SK-N-SH (cell line): ENCODE results near the gene MYLK4.

ENCODE experiments used
- CTCF ChIP-seq: fragments of 200-600 bp; sonication (generic); IDR thresholded peaks from 2 replicates; pipeline ENCODE4 v1.6.1; 2017; ENCODE audit warnings: antibody characterized with exemption, mild to moderate bottlenecking, moderate library complexity
- ZBTB33 ChIP-seq: IDR thresholded peaks from 2 replicates; pipeline ENCODE4 v1.4.0; 2012; ENCODE audit warnings: low read depth, borderline replicate concordance

GRCh38 chr6:2732503-2733089, 18.1 kb downstream of the MYLK4 start:
- TF ChIP-seq CTCF (no peak), ZBTB33 (no peak)
